Hepatocyte (in vitro differentiated cells): ENCODE data around the gene SEL1L.

ENCODE experiments used
- EZH2 ChIP-seq: fragments of 200-600 bp; sonication (generic); IDR thresholded peaks from 2 replicates; pipeline ENCODE4 v1.6.1; 2016; ENCODE audit warnings: antibody characterized with exemption, mild to moderate bottlenecking, borderline replicate concordance
- TF ChIP-seq, protein P1 (sequence below): fragments of 200-600 bp; sonication (generic); IDR thresholded peaks from 2 replicates; pipeline ENCODE4 v1.5.1; 2016; ENCODE audit warnings: antibody characterized with exemption, mild to moderate bottlenecking; ENCODE audit not compliant: poor library complexity

DNA sequence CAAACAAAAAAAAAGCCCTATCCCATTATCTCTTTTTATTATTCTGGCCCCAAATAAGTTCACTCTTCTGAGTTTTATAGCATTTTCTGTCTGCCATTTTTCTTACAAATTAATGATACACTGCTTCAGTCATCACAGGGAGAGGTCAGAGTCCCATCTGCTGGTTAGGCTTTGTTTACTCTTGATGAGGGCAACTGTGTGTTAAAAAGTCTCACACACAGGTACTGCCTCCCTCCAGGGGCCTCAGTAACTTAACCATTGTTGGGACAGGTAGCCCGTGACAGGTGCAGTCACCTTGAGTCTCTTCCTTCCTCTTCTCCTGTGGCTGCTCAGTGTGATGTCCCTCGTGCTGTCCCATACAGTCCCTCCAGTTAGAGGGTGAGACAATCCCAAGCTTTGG is 45.5 kb upstream of the SEL1L start:
- TF ChIP-seq, protein P1, sequence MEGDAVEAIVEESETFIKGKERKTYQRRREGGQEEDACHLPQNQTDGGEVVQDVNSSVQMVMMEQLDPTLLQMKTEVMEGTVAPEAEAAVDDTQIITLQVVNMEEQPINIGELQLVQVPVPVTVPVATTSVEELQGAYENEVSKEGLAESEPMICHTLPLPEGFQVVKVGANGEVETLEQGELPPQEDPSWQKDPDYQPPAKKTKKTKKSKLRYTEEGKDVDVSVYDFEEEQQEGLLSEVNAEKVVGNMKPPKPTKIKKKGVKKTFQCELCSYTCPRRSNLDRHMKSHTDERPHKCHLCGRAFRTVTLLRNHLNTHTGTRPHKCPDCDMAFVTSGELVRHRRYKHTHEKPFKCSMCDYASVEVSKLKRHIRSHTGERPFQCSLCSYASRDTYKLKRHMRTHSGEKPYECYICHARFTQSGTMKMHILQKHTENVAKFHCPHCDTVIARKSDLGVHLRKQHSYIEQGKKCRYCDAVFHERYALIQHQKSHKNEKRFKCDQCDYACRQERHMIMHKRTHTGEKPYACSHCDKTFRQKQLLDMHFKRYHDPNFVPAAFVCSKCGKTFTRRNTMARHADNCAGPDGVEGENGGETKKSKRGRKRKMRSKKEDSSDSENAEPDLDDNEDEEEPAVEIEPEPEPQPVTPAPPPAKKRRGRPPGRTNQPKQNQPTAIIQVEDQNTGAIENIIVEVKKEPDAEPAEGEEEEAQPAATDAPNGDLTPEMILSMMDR: no peak
- TF ChIP-seq EZH2: no peak
